HEK293 (cell line): ENCODE results near the gene HNRNPM.

Experiments used
- CTCF ChIP-seq: fragments of 450-650 bp; formaldehyde crosslinking; IDR thresholded peaks from 2 replicates; pipeline ENCODE4 v1.5.1; 2016; ENCODE audit warnings: missing biosample characterization, missing genetic modification characterization
- GLIS2 ChIP-seq: fragments of 450-650 bp; formaldehyde crosslinking; IDR thresholded peaks from 2 replicates; pipeline ENCODE4 v1.5.1; 2016; ENCODE audit warnings: missing biosample characterization, missing genetic modification characterization
- ZNF24 ChIP-seq: fragments of 450-650 bp; formaldehyde crosslinking; IDR thresholded peaks from 2 replicates; pipeline ENCODE4 v1.5.1; 2016; ENCODE audit warnings: missing biosample characterization, missing genetic modification characterization
- ZNF670 ChIP-seq: fragments of 450-650 bp; formaldehyde crosslinking; IDR thresholded peaks from 2 replicates; pipeline ENCODE4 v1.5.1; 2016; ENCODE audit warnings: missing biosample characterization, missing genetic modification characterization, low read depth

GRCh38 chr19:8403098-8403819 lies 41.5 kb upstream of the HNRNPM start:
- TF ChIP-seq ZNF24 (no peak), CTCF (no peak), GLIS2 (tag by site-specific recombination) (no peak), ZNF670 (no peak)
